HepG2 (cell line): ENCODE data around the gene BAHD1. TPM values are rescaled to one million over a fixed set of nuclear protein-coding genes. Genes with fewer than 3 reads are reported as not detected.

ENCODE experiments used
- ATAC-seq: fragments of 200-7000 bp; cut with Tn5 transposase; 3 replicates; pipeline ENCODE4 v1.9.1; 2020; ENCODE audit warnings: mild to moderate bottlenecking, moderate library complexity
- BruUV-seq: library from RNA; stranded (reverse); fragments of 400-500 nt; replicated peaks from 2 replicates; lab custom pipeline; 2021; lab: Mats Ljungman, UMichigan
- CTCF ChIA-PET: fragments of 300-600 bp; formaldehyde crosslinking; extraction: SDS; loops from one replicate; lab custom pipeline; 2021; ENCODE audit warnings: low total read pairs, inconsistent platforms, low intra/inter-chr PET ratio; lab: Yijun Ruan, JAX
- POLR2A ChIA-PET: fragments of 350-600 bp; sonication (Branson Sonifier 250); formaldehyde crosslinking; loops from one replicate; lab custom pipeline; 2020; ENCODE audit warnings: antibody characterized with exemption, inconsistent platforms; lab: Yijun Ruan, JAX
- DNase-seq: peaks from one replicate; pipeline ENCODE4 v3.0.0-alpha.2; 2015; ENCODE audit warnings: low spot score
- FAIRE-seq: peaks from 3 replicates; lab custom pipeline; 2011; peaks lifted over from hg19 to GRCh38; lab: Jason Lieb, UNC
- H2AFZ ChIP-seq: one replicate; pipeline ENCODE4 v1.6.1; 2011; ENCODE audit warnings: low read length, inconsistent platforms
- H3K27ac ChIP-seq: fragments of 300-600 bp; 3 replicates; pipeline ENCODE4 v1.8.0; 2011; ENCODE audit warnings: mixed run types, mild to moderate bottlenecking, mixed read lengths, low read length, inconsistent platforms; ENCODE audit not compliant: insufficient read depth; ENCODE audit errors: extremely low read length
- H3K27me3 ChIP-seq, 2 experiments: fragments of 200-600 bp in 1 of 2; 2 replicates in 1 of 2; 3 replicates in 1 of 2; pipeline versions ENCODE4 v1.6.0 to v1.8.0; 2011; ENCODE audit warnings: low read length in 2 of 2, mild to moderate bottlenecking in 2 of 2, moderate library complexity in 2 of 2, inconsistent platforms in 1 of 2; ENCODE audit not compliant: insufficient read depth in 2 of 2, control insufficient read depth in 1 of 2
- H3K36me3 ChIP-seq, 2 experiments: fragments of 200-600 bp in 1 of 2; replicated peaks in 1 of 2; 2 replicates in 1 of 2; 3 replicates in 1 of 2; pipeline versions ENCODE4 v1.5.1 to v1.8.0; 2011; ENCODE audit warnings: low read length in 2 of 2, inconsistent platforms in 1 of 2; ENCODE audit not compliant: insufficient read depth in 2 of 2, control insufficient read depth in 1 of 2
- H3K4me1 ChIP-seq: 2 replicates; pipeline ENCODE4 v1.5.1; 2012; ENCODE audit warnings: low read length, inconsistent platforms; ENCODE audit not compliant: insufficient read depth
- H3K4me2 ChIP-seq: 2 replicates; pipeline ENCODE4 v1.6.0; 2011; ENCODE audit warnings: low read depth, low read length, inconsistent platforms
- H3K4me3 ChIP-seq, 3 experiments: fragments of 200-600 bp in 1 of 3; sonication (generic), shearing (Covaris generic) in 1 of 3; replicated peaks in 1 of 3; 2 replicates each; pipeline ENCODE4 v1.5.1; 2011 to 2016; ENCODE audit warnings: low read length in 3 of 3, inconsistent platforms in 2 of 3, low read depth in 2 of 3, mild to moderate bottlenecking in 2 of 3, control low read depth in 1 of 3, mixed read lengths in 1 of 3; ENCODE audit not compliant: insufficient read depth in 1 of 3
- H3K79me2 ChIP-seq: one replicate; pipeline ENCODE4 v1.6.1; 2011; ENCODE audit warnings: low read length, inconsistent platforms; ENCODE audit not compliant: insufficient read depth
- H3K9ac ChIP-seq: 2 replicates; pipeline ENCODE4 v1.6.0; 2011; ENCODE audit warnings: mild to moderate bottlenecking, low read depth, low read length, inconsistent platforms; ENCODE audit not compliant: insufficient read depth
- H3K9me3 ChIP-seq: 2 replicates; pipeline ENCODE4 v1.5.1; 2012; ENCODE audit warnings: mild to moderate bottlenecking, low read length
- H4K20me1 ChIP-seq: 2 replicates; pipeline ENCODE4 v1.6.0; 2011; ENCODE audit warnings: inconsistent platforms, mild to moderate bottlenecking, low read length, moderate library complexity; ENCODE audit not compliant: insufficient read depth
- ATAD3A ChIP-seq: sonication (generic); formaldehyde crosslinking; IDR thresholded peaks from 2 replicates; pipeline ENCODE4 v1.4.0; 2020; ENCODE audit warnings: missing genetic modification reagents
- DPF2 ChIP-seq: sonication (generic); formaldehyde crosslinking; IDR thresholded peaks from 2 replicates; pipeline ENCODE4 v1.4.0; 2020; ENCODE audit warnings: mild to moderate bottlenecking, low read depth, missing genetic modification reagents, borderline replicate concordance
- FOSL2 ChIP-seq: sonication (generic); formaldehyde crosslinking; IDR thresholded peaks from 2 replicates; pipeline ENCODE4 v1.4.0; 2020; ENCODE audit warnings: missing genetic modification reagents
- GTF3A ChIP-seq: sonication (generic); formaldehyde crosslinking; conservative IDR thresholded peaks from 2 replicates; pipeline ENCODE4 v1.4.0; 2020; ENCODE audit warnings: mild to moderate bottlenecking, missing genetic modification reagents
- HIC2 ChIP-seq: sonication (generic); formaldehyde crosslinking; IDR thresholded peaks from 2 replicates; pipeline ENCODE4 v1.9.0; 2022; ENCODE audit warnings: low read depth, missing genetic modification reagents
- KDM6A ChIP-seq: IDR thresholded peaks from 2 replicates; pipeline ENCODE4 v1.6.1; 2016; ENCODE audit warnings: low read depth
- NCOR1 ChIP-seq: fragments of 200-600 bp; sonication (generic); IDR thresholded peaks from 2 replicates; pipeline ENCODE4 v1.7.0; 2017; ENCODE audit warnings: antibody characterized with exemption, low read length, borderline replicate concordance
- RNF2 ChIP-seq: fragments of 450-650 bp; conservative IDR thresholded peaks from 2 replicates; pipeline ENCODE4 v1.6.1; 2016; ENCODE audit warnings: low read depth
- SAP130 ChIP-seq: IDR thresholded peaks from 2 replicates; pipeline ENCODE4 v1.6.1; 2016; ENCODE audit warnings: low read depth
- TBP ChIP-seq: sonication (generic); formaldehyde crosslinking; IDR thresholded peaks from 2 replicates; pipeline ENCODE4 v1.5.0; 2020; ENCODE audit warnings: missing genetic modification reagents
- ZNF138 ChIP-seq: sonication (generic); formaldehyde crosslinking; IDR thresholded peaks from 2 replicates; pipeline ENCODE4 v1.5.0; 2020; ENCODE audit warnings: mild to moderate bottlenecking, low read depth, missing genetic modification reagents
- ZNF468 ChIP-seq: sonication (generic); formaldehyde crosslinking; IDR thresholded peaks from 2 replicates; pipeline ENCODE4 v1.8.0; 2022; ENCODE audit warnings: mild to moderate bottlenecking, moderate library complexity, missing genetic modification reagents
- ZNF781 ChIP-seq: sonication (generic); formaldehyde crosslinking; IDR thresholded peaks from 2 replicates; pipeline ENCODE4 v1.5.1; 2020; ENCODE audit warnings: borderline replicate concordance, mild to moderate bottlenecking, missing genetic modification reagents; ENCODE audit errors: not compliant biosample characterization
- ZNF879 ChIP-seq: sonication (generic); formaldehyde crosslinking; IDR thresholded peaks from 2 replicates; pipeline ENCODE4 v1.8.1; 2023; ENCODE audit warnings: missing genetic modification reagents
- ZSCAN21 ChIP-seq: sonication (generic); formaldehyde crosslinking; IDR thresholded peaks from 2 replicates; pipeline ENCODE4 v1.8.0; 2022; ENCODE audit warnings: mild to moderate bottlenecking, missing genetic modification reagents, moderate library complexity, borderline replicate concordance
- WGBS: methylation state at CpG from one replicate; pipeline ENCODE4 v1.1.6; 2017; ENCODE audit warnings: low lambda C conversion rate; 5-methylcytosine and 5-hydroxymethylcytosine counted together
- in situ Hi-C: cut with HindIII; loops from 2 replicates; pipeline ENCODE4 v1.10.0; 2017; ENCODE audit warnings: low pct_unique_long_range_greater_than_20kb; ENCODE audit not compliant: extremely low pct_ligation_motif_present
- intact Hi-C: fragments of 100-400 bp; cut with micrococcal nuclease; formaldehyde crosslinking; loops from one replicate; pipeline ENCODE4 v1.10.0; 2022; ENCODE audit not compliant: unreplicated experiment
- polyA plus RNA-seq, 8 experiments: library from polyadenylated mRNA; depleted of rRNA in 3 of 8; stranded (reverse) in 7 of 8; unstranded in 1 of 8; fragments of >200 nt; fragmentation: Illumina TruSeq in 4 of 8; extraction: Trizol in 4 of 8; gene quantifications; 2 replicates each; pipeline versions ENCODE4 v1.2.1 to v1.2.3, GENCODE V29; 2011 to 2016; ENCODE audit warnings: low read depth in 4 of 8, missing spikeins in 1 of 8, mixed read lengths in 1 of 8; ENCODE audit not compliant: insufficient read depth in 1 of 8
- total RNA-seq, 5 experiments: library from RNA; depleted of rRNA; stranded (reverse); fragments of >200 nt; fragmentation: Illumina TruSeq; extraction: Trizol; gene quantifications; 2 replicates each; pipeline ENCODE4 v1.2.3, GENCODE V29; 2016; ENCODE audit warnings: low read depth in 1 of 5
- TF ChIP-seq, protein P1 (sequence below): sonication (generic); formaldehyde crosslinking; IDR thresholded peaks from 2 replicates; pipeline ENCODE4 v1.4.0; 2020; ENCODE audit warnings: mild to moderate bottlenecking, missing genetic modification reagents, borderline replicate concordance

The BAHD1 gene
- total and polyA plus RNA-seq, 2 of the 13 experiments (the other 11 are each of a cell fraction or from before 2014, with no cell fraction given), result 3.3 to 8.7 TPM

- POLR2A ChIA-PET, result interaction anchor here (1.8 kb wide), 1 partner anchor 23 kb away, joined by 4 read pairs; the partner anchor contains the start of gene CHST14
Measured at GRCh38 chr15:40493089-40493840, 52.5 kb downstream of the BAHD1 start.

DNA sequence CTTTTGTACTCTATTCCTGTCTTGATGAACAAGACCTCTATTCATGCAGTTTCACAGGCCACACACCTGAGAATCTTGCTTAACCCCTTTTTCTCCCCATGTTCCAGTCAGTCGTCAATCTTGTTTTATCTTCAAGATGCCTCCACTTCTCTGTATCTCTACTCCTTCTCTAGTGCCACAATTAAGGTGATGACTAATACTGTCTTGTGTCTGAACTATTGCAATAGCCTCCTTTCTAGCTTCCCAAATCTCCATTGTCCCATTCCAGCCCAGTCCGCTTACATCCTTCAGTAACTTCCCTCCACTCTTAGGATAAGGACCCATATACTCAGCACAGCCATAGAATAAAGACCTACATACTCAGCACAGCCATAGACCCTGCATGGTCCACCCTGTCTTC is 54.8 kb downstream of the BAHD1 start:
- FAIRE-seq (no peak), ATAC-seq (no peak), DNase-seq (no peak)
- WGBS, result 22% methylated on average over 2 of the region's 2 CpGs
- no peak overlapping the region for H3K4me2 ChIP-seq
- no peaks in the 10 kb centered on the region for H3K36me3 ChIP-seq
- H3K27me3 ChIP-seq, result peaks cover 5 to 25% of the 10 kb centered on the region in 2 experiments; a peak in 2 of 5 replicates
- no peaks in the 10 kb centered on the region for H4K20me1 ChIP-seq
- no peak overlapping the region for H3K27ac ChIP-seq
- no peaks in the 10 kb centered on the region for H3K79me2 ChIP-seq
- ChIA-PET CTCF (no interaction called here), POLR2A (no interaction called here)
- intact Hi-C loops (no loop called here), in situ Hi-C loops (no loop called here)
- H3K4me3 ChIP-seq, result no peak overlapping the region
- no peak overlapping the region for H2AFZ ChIP-seq
- no peak overlapping the region for H3K9ac ChIP-seq
- no peaks in the 10 kb centered on the region for H3K4me1 ChIP-seq
- no peaks in the 10 kb centered on the region for H3K9me3 ChIP-seq
- BruUV-seq, result no TSS peak
- no peak for TF ChIP-seq NCOR1
- TF ChIP-seq ZNF879 (CRISPR knock-in tag), result no peak
- TF ChIP-seq ZNF138, result no peak
- TF ChIP-seq HIC2 (CRISPR knock-in tag), result no peak
- TF ChIP-seq ATAD3A (CRISPR knock-in tag), result no peak
- TF ChIP-seq KDM6A (CRISPR knock-in tag), result no peak
- no peak for TF ChIP-seq ZNF781
- TF ChIP-seq SAP130 (CRISPR knock-in tag), result no peak
- TF ChIP-seq GTF3A (CRISPR knock-in tag), result no peak

More at GRCh38 chr15:40493089-40493840, 52.5 kb downstream of the BAHD1 start:
- DNase-seq (no peak), ATAC-seq (no peak), FAIRE-seq (no peak)
- no TSS peak for BruUV-seq
- no peak overlapping the region for H3K9ac ChIP-seq
- in situ Hi-C loops, result no loop called here
- no peaks in the 10 kb centered on the region for H3K4me1 ChIP-seq
- no peaks in the 10 kb centered on the region for H3K9me3 ChIP-seq
- H2AFZ ChIP-seq, result no peak overlapping the region
- no peak overlapping the region for H3K4me2 ChIP-seq
- CTCF ChIA-PET, result no interaction called here
- peaks cover 0 to 16% of the 10 kb centered on the region in 2 experiments; a peak in 2 of 5 replicates for H3K27me3 ChIP-seq
- TF ChIP-seq ZSCAN21 (CRISPR knock-in tag) (no peak), FOSL2 (CRISPR knock-in tag) (0 out of 2 replicates have a peak, but pooled peaks have one; percentile 19), RNF2 (no peak), DPF2 (CRISPR knock-in tag) (no peak), TBP (CRISPR knock-in tag) (no peak), ZNF468 (CRISPR knock-in tag) (no peak)
- TF ChIP-seq, protein P1, sequence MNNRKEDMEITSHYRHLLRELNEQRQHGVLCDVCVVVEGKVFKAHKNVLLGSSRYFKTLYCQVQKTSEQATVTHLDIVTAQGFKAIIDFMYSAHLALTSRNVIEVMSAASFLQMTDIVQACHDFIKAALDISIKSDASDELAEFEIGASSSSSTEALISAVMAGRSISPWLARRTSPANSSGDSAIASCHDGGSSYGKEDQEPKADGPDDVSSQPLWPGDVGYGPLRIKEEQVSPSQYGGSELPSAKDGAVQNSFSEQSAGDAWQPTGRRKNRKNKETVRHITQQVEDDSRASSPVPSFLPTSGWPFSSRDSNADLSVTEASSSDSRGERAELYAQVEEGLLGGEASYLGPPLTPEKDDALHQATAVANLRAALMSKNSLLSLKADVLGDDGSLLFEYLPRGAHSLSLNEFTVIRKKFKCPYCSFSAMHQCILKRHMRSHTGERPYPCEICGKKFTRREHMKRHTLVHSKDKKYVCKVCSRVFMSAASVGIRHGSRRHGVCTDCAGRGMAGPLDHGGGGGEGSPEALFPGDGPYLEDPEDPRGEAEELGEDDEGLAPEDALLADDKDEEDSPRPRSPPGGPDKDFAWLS (CRISPR knock-in tag), result no peak
- H3K4me3 ChIP-seq, result no peak overlapping the region
- no peaks in the 10 kb centered on the region for H4K20me1 ChIP-seq
- intact Hi-C loops, result no loop called here
- no peaks in the 10 kb centered on the region for H3K36me3 ChIP-seq
- WGBS, result 37% methylated on average over 7 of the region's 8 CpGs
- no peak overlapping the region for H3K27ac ChIP-seq
- no peaks in the 10 kb centered on the region for H3K79me2 ChIP-seq
